Ovary (tissue), 3 donors: ENCODE data around the gene NTN5.

Experiments used
- POLR2A ChIP-seq: fragments of 450-650 bp; IDR thresholded peaks from one replicate; pipeline ENCODE4 v1.6.1; 2017; ENCODE audit warnings: antibody characterized with exemption, mild to moderate bottlenecking, moderate library complexity
- TF ChIP-seq, protein P1 (sequence below), 3 donors: fragments of 450-650 bp in 2 of 3; fragments of 200-600 bp in 1 of 3; IDR thresholded peaks; one replicate each; pipeline versions ENCODE4 v1.5.1 to v1.8.0; 2016 to 2022; ENCODE audit warnings: antibody characterized with exemption in 3 of 3, mild to moderate bottlenecking in 1 of 3
- donor health status: DM: no; HTN: no; CAD: no.

DNA sequence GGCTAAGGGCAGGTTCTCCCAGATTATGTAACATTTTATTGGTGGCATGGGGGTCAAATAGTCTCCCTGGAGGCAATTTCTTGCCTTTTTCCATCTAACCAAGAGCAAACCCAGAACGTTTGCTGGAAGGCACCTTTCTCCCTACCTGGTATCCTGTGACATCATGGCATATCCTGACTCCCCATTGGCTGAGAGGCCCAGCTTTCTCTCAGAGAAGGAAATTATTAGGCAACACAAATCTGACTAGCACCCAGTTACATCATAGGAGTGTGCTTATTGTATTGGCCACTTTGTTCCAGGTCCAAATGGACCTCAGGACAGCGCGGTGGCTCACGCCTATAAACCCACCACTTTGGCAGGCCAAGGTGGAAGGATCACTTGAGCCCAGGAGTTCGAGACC is 13.0 kb downstream of the NTN5 start:
- TF ChIP-seq, protein P1, sequence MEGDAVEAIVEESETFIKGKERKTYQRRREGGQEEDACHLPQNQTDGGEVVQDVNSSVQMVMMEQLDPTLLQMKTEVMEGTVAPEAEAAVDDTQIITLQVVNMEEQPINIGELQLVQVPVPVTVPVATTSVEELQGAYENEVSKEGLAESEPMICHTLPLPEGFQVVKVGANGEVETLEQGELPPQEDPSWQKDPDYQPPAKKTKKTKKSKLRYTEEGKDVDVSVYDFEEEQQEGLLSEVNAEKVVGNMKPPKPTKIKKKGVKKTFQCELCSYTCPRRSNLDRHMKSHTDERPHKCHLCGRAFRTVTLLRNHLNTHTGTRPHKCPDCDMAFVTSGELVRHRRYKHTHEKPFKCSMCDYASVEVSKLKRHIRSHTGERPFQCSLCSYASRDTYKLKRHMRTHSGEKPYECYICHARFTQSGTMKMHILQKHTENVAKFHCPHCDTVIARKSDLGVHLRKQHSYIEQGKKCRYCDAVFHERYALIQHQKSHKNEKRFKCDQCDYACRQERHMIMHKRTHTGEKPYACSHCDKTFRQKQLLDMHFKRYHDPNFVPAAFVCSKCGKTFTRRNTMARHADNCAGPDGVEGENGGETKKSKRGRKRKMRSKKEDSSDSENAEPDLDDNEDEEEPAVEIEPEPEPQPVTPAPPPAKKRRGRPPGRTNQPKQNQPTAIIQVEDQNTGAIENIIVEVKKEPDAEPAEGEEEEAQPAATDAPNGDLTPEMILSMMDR (IDR thresholded peaks at IDR 0.05): no peak
- TF ChIP-seq POLR2A: no peak
